Activated CD8-positive, alpha-beta memory T cell treated with anti-CD3 and anti-CD28 coated beads, Interleukin-2, amount 10 ng/mL, durations not matched to agents 7 days and 5 days (primary cell): ENCODE data around the gene TMEM144. TPM values are rescaled to one million over a fixed set of nuclear protein-coding genes. Genes with fewer than 3 reads are reported as not detected.
A peak's percentile ranks its signal among the peaks of the same experiment; 100 is the strongest.
"Not testable (repeated sequence)": the region's sequence is repeated elsewhere in the genome, so short reads cannot be mapped to it uniquely, and the experiment has no call there.

Source experiments
- ATAC-seq: fragments of 150-1000 bp; cut with Tn5 transposase; one replicate; pipeline ENCODE4 v1.10.0; 2021; ENCODE audit warnings: moderate library complexity
- CTCF ChIA-PET: fragments of 350-600 bp; sonication (Branson Sonifier 250); formaldehyde crosslinking; loops from one replicate; lab custom pipeline; 2021; ENCODE audit warnings: antibody characterized with exemption; lab: Charles Lee
- DNase-seq: peaks from one replicate; pipeline ENCODE4 v3.0.0-alpha.2; 2020
- H3K27ac Mint-ChIP-seq: one replicate; pipeline ENCODE4 v1.8.0; 2021; ENCODE audit warnings: mild to moderate bottlenecking, mixed read lengths
- H3K27me3 Mint-ChIP-seq: one replicate; pipeline ENCODE4 v1.8.0; 2021; ENCODE audit warnings: mixed read lengths
- H3K36me3 Mint-ChIP-seq: one replicate; pipeline ENCODE4 v1.8.0; 2021; ENCODE audit warnings: mild to moderate bottlenecking, mixed read lengths
- H3K4me1 Mint-ChIP-seq: one replicate; pipeline ENCODE4 v1.8.0; 2021; ENCODE audit warnings: mixed read lengths
- H3K4me3 Mint-ChIP-seq: one replicate; pipeline ENCODE4 v1.8.0; 2021; ENCODE audit warnings: mild to moderate bottlenecking, moderate library complexity, mixed read lengths
- H3K9me3 Mint-ChIP-seq: one replicate; pipeline ENCODE4 v1.8.0; 2022; ENCODE audit warnings: low read depth, mixed read lengths
- total RNA-seq, 2 experiments: library from RNA; stranded (reverse); gene quantifications; one replicate each; pipeline ENCODE4 v1.2.3, GENCODE V29; 2021

TMEM144 gene
- total RNA-seq, 2 experiments from 2014 or later = not detected

- ATAC-seq (no peak), DNase-seq (no peak)
- no peaks in the 10 kb centered on the region for H3K9me3 Mint-ChIP-seq
- no peaks in the 10 kb centered on the region for H3K36me3 Mint-ChIP-seq
- no peak overlapping the region for H3K27ac Mint-ChIP-seq
- H3K4me1 Mint-ChIP-seq = no peaks in the 10 kb centered on the region
- H3K4me3 Mint-ChIP-seq = no peak overlapping the region
- CTCF ChIA-PET = no interaction called here
- H3K27me3 Mint-ChIP-seq = peaks cover 11% of the 10 kb centered on the region
Measured at GRCh38 chr4:158201876-158202275, 8.4 kb upstream of the TMEM144 start.

- Mint-ChIP-seq H3K4me3 (no peak overlapping the region), H3K4me1 (no peaks in the 10 kb centered on the region), H3K9me3 (no peaks in the 10 kb centered on the region), H3K27me3 (peaks cover 11% of the 10 kb centered on the region), H3K27ac (no peak overlapping the region), H3K36me3 (no peaks in the 10 kb centered on the region)
- ATAC-seq (no peak), DNase-seq (no peak)
- CTCF ChIA-PET = interaction anchor here (1.2 kb wide), 1 partner anchor 52 kb away, joined by 3 read pairs; no protein-coding TSS in a partner anchor
Measured at GRCh38 chr4:158202481-158202880, 7.8 kb upstream of the TMEM144 start.

GRCh38 chr4:158203436-158203835 is 6.8 kb upstream of the TMEM144 start:
- Mint-ChIP-seq H3K27me3 (peaks cover 14% of the 10 kb centered on the region), H3K4me3 (no peak overlapping the region), H3K36me3 (no peaks in the 10 kb centered on the region), H3K9me3 (no peaks in the 10 kb centered on the region), H3K4me1 (no peaks in the 10 kb centered on the region), H3K27ac (no peak overlapping the region)
- no peak for DNase-seq
- no peak for ATAC-seq
- CTCF ChIA-PET = interaction anchor here (1.2 kb wide), 1 partner anchor 51 kb away, joined by 3 read pairs; no protein-coding TSS in a partner anchor

DNA sequence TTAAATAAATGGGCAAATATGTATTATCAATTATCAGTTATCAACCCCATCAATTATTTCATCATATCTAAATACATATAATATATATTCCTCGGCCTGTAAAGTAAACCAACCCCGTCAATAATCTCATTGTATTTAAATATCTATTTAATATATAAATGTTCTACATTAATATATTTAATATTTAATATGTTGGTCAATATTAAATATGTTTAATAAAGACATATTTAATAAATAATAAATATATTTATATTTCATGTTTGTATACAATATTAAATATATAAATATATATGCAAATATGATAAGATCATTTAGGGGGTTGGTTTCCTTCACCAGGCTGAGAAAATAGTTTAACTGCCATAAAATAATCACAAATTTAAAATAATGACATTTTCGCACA is 6.4 kb upstream of the TMEM144 start:
- Mint-ChIP-seq H3K27ac (no peak overlapping the region), H3K4me1 (no peaks in the 10 kb centered on the region), H3K27me3 (peaks cover 15% of the 10 kb centered on the region), H3K36me3 (no peaks in the 10 kb centered on the region), H3K4me3 (no peak overlapping the region), H3K9me3 (no peaks in the 10 kb centered on the region)
- CTCF ChIA-PET = no interaction called here
- ATAC-seq = no peak
- DNase-seq = no peak

DNA sequence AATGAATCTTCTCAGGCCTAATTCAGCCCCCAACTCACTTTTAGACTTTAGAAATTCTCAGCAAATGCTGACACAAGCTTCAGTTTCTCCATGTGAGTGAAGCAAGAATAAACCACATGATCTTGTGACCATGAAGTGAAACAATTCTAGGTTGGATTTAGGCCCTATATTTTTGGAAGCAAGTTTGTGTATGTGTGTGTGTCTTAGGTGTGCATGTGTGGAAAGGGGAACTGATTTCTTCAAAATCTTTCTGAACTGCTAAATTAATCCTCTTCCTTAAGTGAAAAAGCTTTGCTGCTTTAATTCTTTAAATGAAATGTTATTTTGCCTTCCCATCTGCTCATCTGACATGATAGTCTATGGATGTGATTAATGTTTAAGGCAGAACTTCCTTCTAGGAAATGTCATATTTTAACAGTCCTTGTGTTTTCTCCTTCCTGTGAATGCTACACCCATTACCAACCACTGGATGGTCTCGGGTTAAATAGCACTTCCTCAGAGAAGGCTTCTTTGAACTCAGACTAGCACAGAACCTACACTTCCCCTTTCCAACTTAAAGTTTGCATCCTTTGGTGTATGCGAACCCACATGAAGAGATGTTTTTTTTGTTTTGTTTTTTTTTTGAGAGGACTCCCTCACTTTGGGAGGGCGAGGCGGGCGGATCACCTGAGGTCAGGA is 1.2 kb upstream of the TMEM144 start:
- Mint-ChIP-seq H3K4me1 (peaks cover 15% of the 10 kb centered on the region), H3K27ac (no peak overlapping the region), H3K27me3 (peaks cover 31% of the 10 kb centered on the region), H3K9me3 (no peaks in the 10 kb centered on the region), H3K36me3 (no peaks in the 10 kb centered on the region), H3K4me3 (no peak overlapping the region)
- DNase-seq = no peak
- CTCF ChIA-PET = no interaction called here
- ATAC-seq = no peak

DNA sequence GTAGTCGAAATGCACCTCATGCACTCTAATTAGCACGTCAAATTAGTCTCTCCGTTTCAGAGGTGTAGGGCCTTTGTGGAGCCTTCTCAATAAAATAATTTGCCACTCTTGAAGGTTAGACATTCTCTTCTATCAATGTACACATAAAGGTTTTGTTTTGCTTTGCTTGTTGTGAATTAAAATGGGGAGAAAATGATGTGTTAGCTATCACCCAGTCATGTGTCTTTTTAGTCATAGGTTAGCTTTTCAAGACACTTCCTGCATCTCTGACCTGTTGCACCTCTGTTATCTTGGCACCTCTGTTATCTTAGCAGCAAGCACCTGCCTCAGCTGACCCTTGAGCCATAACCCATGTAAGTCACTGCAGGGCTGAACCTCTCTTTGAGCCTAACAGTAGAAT is 936 bp downstream of the TMEM144 start:
- H3K36me3 Mint-ChIP-seq = no peaks in the 10 kb centered on the region
- ATAC-seq (no peak), DNase-seq (no peak)
- H3K27me3 Mint-ChIP-seq = peaks cover 31% of the 10 kb centered on the region
- peaks cover 15% of the 10 kb centered on the region for H3K4me1 Mint-ChIP-seq
- H3K27ac Mint-ChIP-seq = no peak overlapping the region
- H3K9me3 Mint-ChIP-seq = no peaks in the 10 kb centered on the region
- peak overlapping the region; percentile 23 for H3K4me3 Mint-ChIP-seq
- CTCF ChIA-PET = no interaction called here

DNA sequence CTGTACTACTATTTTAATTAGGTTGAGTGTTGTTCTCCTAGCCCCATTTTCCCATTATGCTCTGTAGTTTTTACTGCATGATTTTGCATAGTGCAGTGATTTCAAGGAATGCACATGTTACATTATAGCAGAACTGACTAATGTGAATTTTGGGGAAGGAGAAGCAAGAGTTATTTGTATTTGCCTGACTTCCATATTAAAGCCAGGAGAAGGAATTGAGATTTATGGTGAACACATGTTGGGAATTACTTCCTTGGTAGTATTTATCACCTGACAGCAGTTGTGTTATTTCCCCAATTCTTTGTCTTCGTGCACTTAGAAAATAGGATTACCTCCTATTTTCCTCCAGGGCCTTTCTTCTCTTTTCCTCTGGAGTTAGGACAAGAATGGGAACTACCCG is 3.2 kb downstream of the TMEM144 start:
- peaks cover 15% of the 10 kb centered on the region for H3K4me1 Mint-ChIP-seq
- H3K4me3 Mint-ChIP-seq = no peak overlapping the region
- H3K27me3 Mint-ChIP-seq = peaks cover 25% of the 10 kb centered on the region
- no peaks in the 10 kb centered on the region for H3K36me3 Mint-ChIP-seq
- ATAC-seq = no peak
- H3K27ac Mint-ChIP-seq = no peak overlapping the region
- DNase-seq = no peak
- H3K9me3 Mint-ChIP-seq = no peaks in the 10 kb centered on the region
- CTCF ChIA-PET = no interaction called here

- CTCF ChIA-PET = no interaction called here
- no peak overlapping the region for H3K27ac Mint-ChIP-seq
- peaks cover 10% of the 10 kb centered on the region for H3K4me1 Mint-ChIP-seq
Measured at GRCh38 chr4:158214856-158215255, 4.6 kb downstream of the TMEM144 start.

GRCh38 chr4:158217763-158218162 is 7.5 kb downstream of the TMEM144 start:
- CTCF ChIA-PET = no interaction called here
- Mint-ChIP-seq H3K27ac (no peak overlapping the region), H3K4me1 (no peaks in the 10 kb centered on the region), H3K36me3 (no peaks in the 10 kb centered on the region), H3K4me3 (no peak overlapping the region), H3K9me3 (no peaks in the 10 kb centered on the region), H3K27me3 (peaks cover 10% of the 10 kb centered on the region)
- ATAC-seq (no peak), DNase-seq (no peak)

More at GRCh38 chr4:158214856-158215255, 4.6 kb downstream of the TMEM144 start:
- Mint-ChIP-seq H3K27me3 (peaks cover 16% of the 10 kb centered on the region), H3K36me3 (no peaks in the 10 kb centered on the region), H3K4me3 (no peak overlapping the region), H3K9me3 (no peaks in the 10 kb centered on the region)
- ATAC-seq (no peak), DNase-seq (no peak)

DNA sequence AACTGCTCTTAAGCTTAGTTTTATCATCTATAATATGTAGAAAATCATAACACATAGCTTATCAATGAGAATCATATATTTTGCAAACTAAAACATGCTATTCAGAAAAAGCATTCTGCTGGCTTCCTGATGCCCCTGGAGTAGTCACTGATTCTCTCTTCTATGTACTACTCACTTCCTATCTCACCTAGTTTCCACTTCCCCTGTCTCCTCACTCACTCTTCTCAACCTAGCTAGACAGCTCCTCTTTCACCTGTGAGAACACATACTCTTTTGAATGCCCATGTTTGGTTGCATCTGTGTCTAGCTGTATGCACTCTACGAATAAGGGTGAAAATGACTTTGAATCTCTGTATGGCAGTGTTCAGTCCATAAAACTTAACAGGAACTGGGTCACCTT is 9.3 kb downstream of the TMEM144 start:
- no peak overlapping the region for H3K27ac Mint-ChIP-seq
- H3K4me1 Mint-ChIP-seq = no peaks in the 10 kb centered on the region
- no peaks in the 10 kb centered on the region for H3K9me3 Mint-ChIP-seq
- ATAC-seq (no peak), DNase-seq (no peak)
- CTCF ChIA-PET = no interaction called here
- H3K4me3 Mint-ChIP-seq = no peak overlapping the region
- H3K36me3 Mint-ChIP-seq = no peaks in the 10 kb centered on the region
- peaks cover 9% of the 10 kb centered on the region for H3K27me3 Mint-ChIP-seq

DNA sequence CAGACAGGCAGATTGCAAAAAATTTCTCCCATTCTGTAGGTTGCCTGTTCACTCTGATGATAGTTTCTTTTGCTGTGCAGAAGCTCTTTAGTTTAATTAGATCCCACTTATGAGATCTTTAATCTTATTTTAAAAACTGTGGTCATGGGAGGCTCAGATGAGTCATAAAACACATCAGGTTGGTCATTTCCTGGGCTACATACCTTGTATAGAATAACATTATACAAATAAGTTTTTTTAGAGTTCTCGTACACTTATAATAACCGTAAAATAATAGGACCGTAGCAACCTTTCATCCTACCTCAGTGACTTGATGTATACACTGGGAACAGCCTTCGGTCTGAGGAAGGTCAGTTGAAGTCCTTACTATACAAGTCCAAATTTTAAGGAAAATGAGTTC is 14.0 kb downstream of the TMEM144 start:
- H3K4me1 Mint-ChIP-seq, ATAC-seq, H3K4me3 Mint-ChIP-seq, H3K27me3 Mint-ChIP-seq, DNase-seq, H3K27ac Mint-ChIP-seq, CTCF ChIA-PET, H3K9me3 Mint-ChIP-seq, H3K36me3 Mint-ChIP-seq: not testable (repeated sequence)

GRCh38 chr4:158224999-158225398 is 14.7 kb downstream of the TMEM144 start:
- H3K36me3 Mint-ChIP-seq, H3K27me3 Mint-ChIP-seq, DNase-seq, H3K4me1 Mint-ChIP-seq, H3K4me3 Mint-ChIP-seq, H3K27ac Mint-ChIP-seq, ATAC-seq, H3K9me3 Mint-ChIP-seq: not testable (repeated sequence)
- CTCF ChIA-PET = interaction anchor here (0.6 kb wide), 1 partner anchor 644 kb away, joined by 3 read pairs; no protein-coding TSS in a partner anchor

DNA sequence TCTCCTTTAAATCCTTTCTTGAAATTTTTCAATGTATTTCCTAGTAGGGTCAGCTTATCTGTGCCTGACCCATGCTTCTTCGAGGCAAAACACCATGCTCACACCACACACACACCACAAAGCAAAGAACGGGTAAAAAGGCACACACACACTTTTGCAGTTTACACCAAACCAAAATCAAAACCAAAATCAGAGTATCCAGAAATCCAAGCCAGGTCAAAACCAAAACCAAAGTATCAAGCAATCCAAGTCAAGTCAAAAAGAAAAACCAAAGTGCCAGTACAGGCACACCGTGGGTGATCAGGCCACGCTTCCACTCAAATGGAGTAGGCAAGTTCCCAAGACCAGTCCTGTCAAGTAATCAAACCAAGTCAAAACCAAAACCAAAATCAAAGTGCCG is 17.6 kb downstream of the TMEM144 start:
- DNase-seq, H3K9me3 Mint-ChIP-seq, H3K27ac Mint-ChIP-seq, CTCF ChIA-PET, H3K27me3 Mint-ChIP-seq, H3K4me3 Mint-ChIP-seq, ATAC-seq, H3K36me3 Mint-ChIP-seq, H3K4me1 Mint-ChIP-seq: not testable (repeated sequence)

DNA sequence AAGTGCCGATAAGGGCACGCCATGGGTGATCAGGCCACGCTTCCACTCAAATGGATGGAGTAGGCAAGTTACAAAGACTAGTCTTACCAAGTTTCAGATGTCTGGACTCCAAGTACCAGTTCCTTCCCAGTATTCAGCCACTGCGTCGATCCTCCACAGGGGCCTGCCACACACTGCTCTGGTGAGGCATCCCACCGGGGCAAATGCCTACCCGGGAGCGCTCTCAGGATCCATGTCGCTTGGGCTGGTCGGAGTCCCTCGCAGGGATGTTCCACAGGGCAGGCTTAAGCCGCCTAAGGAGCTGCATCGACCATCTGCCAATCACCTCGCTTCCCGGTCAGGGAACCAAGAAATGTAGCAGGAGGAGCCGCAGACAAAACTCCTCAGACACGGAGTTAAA is 18.1 kb downstream of the TMEM144 start:
- not testable (repeated sequence) for H3K4me1 Mint-ChIP-seq

More for the DNA sequence above, 18.1 kb downstream of the TMEM144 start:
- H3K27ac Mint-ChIP-seq, ATAC-seq, CTCF ChIA-PET, H3K27me3 Mint-ChIP-seq, H3K9me3 Mint-ChIP-seq, DNase-seq, H3K36me3 Mint-ChIP-seq, H3K4me3 Mint-ChIP-seq: not testable (repeated sequence)
